ENCODE measurements around the gene LRRC10B.

DNA sequence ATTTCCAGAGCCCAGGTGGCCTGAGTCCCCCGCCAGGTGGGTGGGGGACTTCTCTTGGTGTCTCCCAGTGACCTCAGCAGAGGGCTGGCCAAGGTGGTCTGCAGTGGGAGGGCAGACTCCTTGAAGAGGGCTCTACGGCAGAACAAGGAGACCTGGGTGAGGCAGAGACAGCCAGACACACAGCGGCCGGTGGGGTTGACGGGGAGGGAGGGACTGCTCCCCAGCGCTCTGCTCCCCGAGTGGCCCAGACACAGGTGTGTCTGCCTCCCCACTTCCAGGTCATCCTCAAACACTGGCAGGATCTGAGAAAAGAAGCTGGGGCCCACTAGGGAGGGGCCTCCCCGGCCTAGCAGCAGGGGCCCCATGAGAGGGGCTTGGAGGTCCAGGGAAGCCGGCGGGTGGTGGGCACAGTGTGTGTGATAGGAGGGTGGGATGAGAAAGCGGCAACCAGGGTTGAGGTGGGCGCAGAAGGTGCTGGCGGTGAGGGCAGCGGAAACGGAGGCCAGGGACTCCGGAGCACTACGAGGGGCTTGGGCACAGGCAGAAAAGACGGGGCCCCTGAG, 42.2 kb downstream of the LRRC10B start:
- TF ChIP-seq CTCF (IDR thresholded peaks at IDR 0.05): no peak
- no peak for TF ChIP-seq EZH2phosphoT487 (IDR thresholded peaks at IDR 0.05)
- TF ChIP-seq EZH2 (IDR thresholded peaks at IDR 0.05): no peak
